IPS DF 4.7 (cell line): Measurements from ENCODE around the gene PCDHB9.

Source experiments
- DNase-seq: peaks from one replicate; pipeline ENCODE4 v3.0.0-alpha.2; 2013; ENCODE audit warnings: low spot score; ENCODE audit errors: extremely low read depth

The PCDHB9 gene

DNA sequence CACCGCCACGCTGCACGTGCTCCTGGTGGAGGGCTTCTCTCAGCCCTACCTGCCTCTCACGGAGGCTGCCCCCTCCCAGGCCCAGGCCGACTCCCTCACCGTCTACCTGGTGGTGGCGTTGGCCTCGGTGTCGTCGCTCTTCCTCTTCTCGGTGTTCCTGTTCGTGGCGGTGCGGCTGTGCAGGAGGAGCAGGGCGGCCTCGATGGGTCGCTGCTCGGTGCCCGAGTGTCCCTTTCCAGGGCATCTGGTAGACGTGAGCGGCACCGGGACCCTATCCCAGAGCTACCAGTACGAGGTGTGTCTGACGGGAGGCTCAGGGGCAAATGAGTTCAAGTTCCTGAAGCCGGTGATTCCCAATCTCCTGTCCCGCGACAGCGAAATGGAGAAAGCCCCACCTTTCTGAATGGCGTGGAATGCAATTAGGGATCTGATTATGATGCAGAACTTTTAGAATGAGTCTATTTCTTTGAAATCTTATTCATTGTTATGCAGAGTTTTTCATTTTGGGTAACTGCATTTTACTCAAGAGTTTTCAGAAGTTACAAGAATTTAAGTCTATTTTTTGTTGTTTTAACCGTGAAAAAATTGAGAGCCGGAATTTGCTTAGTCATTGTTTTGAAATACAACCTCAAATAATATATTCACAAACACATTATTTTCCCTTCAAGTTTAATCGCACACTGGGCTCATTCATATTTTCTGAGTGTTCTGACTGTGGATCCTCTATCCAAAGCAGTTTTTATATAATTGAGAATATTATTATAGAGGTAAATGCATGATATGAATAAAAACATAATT is 49.8 kb downstream of the PCDHB9 start:
- DNase-seq: no peak
